Measurements from ENCODE around the gene PRDM2.
"Not testable (repeated sequence)": the region's sequence is repeated elsewhere in the genome, so short reads cannot be mapped to it uniquely, and the experiment has no call there.

Gene PRDM2

GRCh38 chr1:13703558-13704490 lies 3.8 kb downstream of the PRDM2 start:
- Histone ChIP-seq H3K9ac (ENCODE audit: low read depth, low read length) (no peak overlapping the region), H3K4me1 (ENCODE audit: insufficient read depth, low read length) (no peaks in the 10 kb centered on the region; the same call in 1 of the 2 replicates), H3K36me3 (ENCODE audit: insufficient read depth, low read length) (no peaks in the 10 kb centered on the region), H3K9me3 (ENCODE audit: control insufficient read depth, insufficient read depth, low read length) (no peaks in the 10 kb centered on the region)

- Histone ChIP-seq H3K9me3 (ENCODE audit: control insufficient read depth, insufficient read depth, low read length) (no peaks in the 10 kb centered on the region), H3K9ac (ENCODE audit: low read depth, low read length) (no peak overlapping the region), H3K4me1 (ENCODE audit: insufficient read depth, low read length) (no peaks in the 10 kb centered on the region), H3K36me3 (ENCODE audit: insufficient read depth, low read length) (no peaks in the 10 kb centered on the region)
Observed at GRCh38 chr1:13706046-13706445, 6.1 kb downstream of the PRDM2 start.

- Histone ChIP-seq H3K4me1 (ENCODE audit: insufficient read depth, low read length) (no peaks in the 10 kb centered on the region), H3K9me3 (ENCODE audit: control insufficient read depth, insufficient read depth, low read length) (no peaks in the 10 kb centered on the region), H3K36me3 (ENCODE audit: insufficient read depth, low read length) (no peaks in the 10 kb centered on the region), H3K9ac (ENCODE audit: low read depth, low read length) (no peak overlapping the region)
Observed at GRCh38 chr1:13707164-13707563, 7.2 kb downstream of the PRDM2 start.

- H3K9me3 ChIP-seq (ENCODE audit: control insufficient read depth, insufficient read depth, low read length): no peaks in the 10 kb centered on the region
- no peaks in the 10 kb centered on the region for H3K4me1 ChIP-seq (ENCODE audit: insufficient read depth, low read length)
- no peak overlapping the region for H3K9ac ChIP-seq (ENCODE audit: low read depth, low read length)
- no peaks in the 10 kb centered on the region for H3K36me3 ChIP-seq (ENCODE audit: insufficient read depth, low read length)
Observed at GRCh38 chr1:13708380-13708982, 8.5 kb downstream of the PRDM2 start.

GRCh38 chr1:13710086-13710485 lies 10.1 kb downstream of the PRDM2 start:
- no peak overlapping the region for H3K9ac ChIP-seq (ENCODE audit: low read depth, low read length)

GRCh38 chr1:13714851-13715250 lies 14.9 kb downstream of the PRDM2 start:
- H3K4me1 ChIP-seq (ENCODE audit: insufficient read depth, low read length): no peaks in the 10 kb centered on the region
- H3K9me3 ChIP-seq (ENCODE audit: control insufficient read depth, insufficient read depth, low read length): no peaks in the 10 kb centered on the region
- no peak overlapping the region for H3K9ac ChIP-seq (ENCODE audit: low read depth, low read length)
- H3K36me3 ChIP-seq (ENCODE audit: insufficient read depth, low read length): no peaks in the 10 kb centered on the region; the same call in 1 of the 2 replicates

More at GRCh38 chr1:13710086-13710485, 10.1 kb downstream of the PRDM2 start:
- Histone ChIP-seq H3K4me1 (ENCODE audit: insufficient read depth, low read length) (no peaks in the 10 kb centered on the region), H3K36me3 (ENCODE audit: insufficient read depth, low read length) (no peaks in the 10 kb centered on the region), H3K9me3 (ENCODE audit: control insufficient read depth, insufficient read depth, low read length) (no peaks in the 10 kb centered on the region)

GRCh38 chr1:13715616-13716287 lies 15.8 kb downstream of the PRDM2 start:
- H3K4me1 ChIP-seq (ENCODE audit: insufficient read depth, low read length); H3K9ac ChIP-seq (ENCODE audit: low read depth, low read length); H3K9me3 ChIP-seq (ENCODE audit: control insufficient read depth, insufficient read depth, low read length); H3K36me3 ChIP-seq (ENCODE audit: insufficient read depth, low read length): not testable (repeated sequence)

- Histone ChIP-seq H3K36me3 (ENCODE audit: insufficient read depth, low read length) (no peaks in the 10 kb centered on the region), H3K4me1 (ENCODE audit: insufficient read depth, low read length) (no peaks in the 10 kb centered on the region), H3K9me3 (ENCODE audit: control insufficient read depth, insufficient read depth, low read length) (no peaks in the 10 kb centered on the region), H3K9ac (ENCODE audit: low read depth, low read length) (no peak overlapping the region)
Observed at GRCh38 chr1:13722808-13723360, 22.9 kb downstream of the PRDM2 start.

GRCh38 chr1:13723810-13724209 lies 23.8 kb downstream of the PRDM2 start:
- H3K4me1 ChIP-seq (ENCODE audit: insufficient read depth, low read length): no peaks in the 10 kb centered on the region
- H3K9ac ChIP-seq (ENCODE audit: low read depth, low read length): no peak overlapping the region
- H3K9me3 ChIP-seq (ENCODE audit: control insufficient read depth, insufficient read depth, low read length): no peaks in the 10 kb centered on the region
- H3K36me3 ChIP-seq (ENCODE audit: insufficient read depth, low read length): no peaks in the 10 kb centered on the region; the same call in 1 of the 2 replicates

- no peaks in the 10 kb centered on the region for H3K9me3 ChIP-seq (ENCODE audit: control insufficient read depth, insufficient read depth, low read length)
- no peaks in the 10 kb centered on the region; the same call in 1 of the 2 replicates for H3K36me3 ChIP-seq (ENCODE audit: insufficient read depth, low read length)
- no peaks in the 10 kb centered on the region for H3K4me1 ChIP-seq (ENCODE audit: insufficient read depth, low read length)
- H3K9ac ChIP-seq (ENCODE audit: low read depth, low read length): no peak overlapping the region
Observed at GRCh38 chr1:13725714-13726175, 25.8 kb downstream of the PRDM2 start.

GRCh38 chr1:13728091-13728715 lies 28.2 kb downstream of the PRDM2 start:
- Histone ChIP-seq H3K36me3 (ENCODE audit: insufficient read depth, low read length) (no peaks in the 10 kb centered on the region; the same call in 1 of the 2 replicates), H3K4me1 (ENCODE audit: insufficient read depth, low read length) (no peaks in the 10 kb centered on the region), H3K9me3 (ENCODE audit: control insufficient read depth, insufficient read depth, low read length) (no peaks in the 10 kb centered on the region), H3K9ac (ENCODE audit: low read depth, low read length) (no peak overlapping the region)

GRCh38 chr1:13730291-13730690 lies 30.3 kb downstream of the PRDM2 start:
- Histone ChIP-seq H3K9ac (ENCODE audit: low read depth, low read length) (no peak overlapping the region), H3K9me3 (ENCODE audit: control insufficient read depth, insufficient read depth, low read length) (no peaks in the 10 kb centered on the region), H3K4me1 (ENCODE audit: insufficient read depth, low read length) (no peaks in the 10 kb centered on the region), H3K36me3 (ENCODE audit: insufficient read depth, low read length) (no peaks in the 10 kb centered on the region; the same call in 1 of the 2 replicates)

- no peaks in the 10 kb centered on the region for H3K4me1 ChIP-seq (ENCODE audit: insufficient read depth, low read length)
- no peaks in the 10 kb centered on the region; the same call in 1 of the 2 replicates for H3K36me3 ChIP-seq (ENCODE audit: insufficient read depth, low read length)
- H3K9me3 ChIP-seq (ENCODE audit: control insufficient read depth, insufficient read depth, low read length): no peaks in the 10 kb centered on the region
- no peak overlapping the region for H3K9ac ChIP-seq (ENCODE audit: low read depth, low read length)
Observed at GRCh38 chr1:13730751-13731482, 30.9 kb downstream of the PRDM2 start.
